Astrocyte (in vitro differentiated cells and primary cell): Measurements from ENCODE around the gene TRAPPC12.

ENCODE experiments used
- CTCF ChIP-seq: IDR thresholded peaks from 2 replicates; pipeline ENCODE4 v1.5.1; 2011; ENCODE audit warnings: low read depth, mild to moderate bottlenecking, inconsistent platforms, low read length, moderate library complexity; ENCODE audit not compliant: insufficient read depth
- EZH2 ChIP-seq: IDR thresholded peaks from 2 replicates; pipeline ENCODE4 v1.6.1; 2012; ENCODE audit warnings: mild to moderate bottlenecking, low read length, inconsistent platforms; ENCODE audit not compliant: insufficient read depth

GRCh38 chr2:3396920-3397559 lies 17.5 kb downstream of the TRAPPC12 start:
- TF ChIP-seq EZH2 (no peak), CTCF (no peak)
